Astrocyte (in vitro differentiated cells and primary cell): ENCODE results near the gene CCDC120. TPM values are rescaled to one million over a fixed set of nuclear protein-coding genes. Genes with fewer than 3 reads are reported as not detected.

Experiments used
- DNase-seq: peaks from one replicate; pipeline ENCODE4 v3.0.0-alpha.2; 2010; ENCODE audit warnings: low read depth
- FAIRE-seq: peaks from 2 replicates; lab custom pipeline; 2011; peaks lifted over from hg19 to GRCh38; lab: Jason Lieb, UNC
- H2AFZ ChIP-seq: 2 replicates; pipeline ENCODE4 v1.6.0; 2012; ENCODE audit warnings: low read depth, low read length, inconsistent platforms
- H3K27ac ChIP-seq: 2 replicates; pipeline ENCODE4 v1.5.1; 2011; ENCODE audit warnings: low read depth, low read length, inconsistent platforms
- H3K27me3 ChIP-seq: 2 replicates; pipeline ENCODE4 v1.6.0; 2011; ENCODE audit warnings: low read length, inconsistent platforms; ENCODE audit not compliant: insufficient read depth
- H3K36me3 ChIP-seq: 2 replicates; pipeline ENCODE4 v1.5.1; 2011; ENCODE audit warnings: low read length, inconsistent platforms; ENCODE audit not compliant: insufficient read depth
- H3K4me1 ChIP-seq: 2 replicates; pipeline ENCODE4 v1.5.1; 2011; ENCODE audit warnings: low read length, inconsistent platforms; ENCODE audit not compliant: insufficient read depth
- H3K4me2 ChIP-seq: 2 replicates; pipeline ENCODE4 v1.6.0; 2012; ENCODE audit warnings: low read length, inconsistent platforms
- H3K4me3 ChIP-seq: 2 replicates; pipeline ENCODE4 v1.5.1; 2011; ENCODE audit warnings: low read depth, mild to moderate bottlenecking, low read length, inconsistent platforms; ENCODE audit not compliant: insufficient read depth
- H3K79me2 ChIP-seq: 2 replicates; pipeline ENCODE4 v1.6.0; 2012; ENCODE audit warnings: mild to moderate bottlenecking, low read length, inconsistent platforms; ENCODE audit not compliant: insufficient read depth
- H3K9ac ChIP-seq: 2 replicates; pipeline ENCODE4 v1.6.0; 2012; ENCODE audit warnings: mild to moderate bottlenecking, low read length, inconsistent platforms
- H3K9me3 ChIP-seq: 2 replicates; pipeline ENCODE4 v1.5.1; 2012; ENCODE audit warnings: low read depth, mild to moderate bottlenecking, low read length, inconsistent platforms; ENCODE audit not compliant: insufficient read depth
- H4K20me1 ChIP-seq: 2 replicates; pipeline ENCODE4 v1.6.0; 2012; ENCODE audit warnings: low read length, inconsistent platforms; ENCODE audit not compliant: insufficient read depth
- H3K27ac Mint-ChIP-seq: one replicate; pipeline ENCODE4 v1.8.0; 2021; ENCODE audit warnings: mild to moderate bottlenecking, mixed read lengths; ENCODE audit not compliant: unreplicated experiment
- H3K27me3 Mint-ChIP-seq: one replicate; pipeline ENCODE4 v1.8.0; 2021; ENCODE audit warnings: low read depth, mixed read lengths; ENCODE audit not compliant: unreplicated experiment
- H3K36me3 Mint-ChIP-seq: one replicate; pipeline ENCODE4 v1.8.0; 2021; ENCODE audit warnings: low read depth, mixed read lengths; ENCODE audit not compliant: unreplicated experiment
- H3K4me1 Mint-ChIP-seq: one replicate; pipeline ENCODE4 v1.8.0; 2021; ENCODE audit warnings: low read depth, mixed read lengths; ENCODE audit not compliant: unreplicated experiment
- H3K4me3 Mint-ChIP-seq: one replicate; pipeline ENCODE4 v1.8.0; 2021; ENCODE audit warnings: mild to moderate bottlenecking, moderate library complexity, mixed read lengths; ENCODE audit not compliant: unreplicated experiment
- H3K9me3 Mint-ChIP-seq: one replicate; pipeline ENCODE4 v1.8.0; 2021; ENCODE audit warnings: mild to moderate bottlenecking, mixed read lengths; ENCODE audit not compliant: unreplicated experiment
- CTCF ChIP-seq: IDR thresholded peaks from 2 replicates; pipeline ENCODE4 v1.5.1; 2011; ENCODE audit warnings: low read depth, mild to moderate bottlenecking, inconsistent platforms, low read length, moderate library complexity; ENCODE audit not compliant: insufficient read depth
- EZH2 ChIP-seq: IDR thresholded peaks from 2 replicates; pipeline ENCODE4 v1.6.1; 2012; ENCODE audit warnings: mild to moderate bottlenecking, low read length, inconsistent platforms; ENCODE audit not compliant: insufficient read depth
- total RNA-seq: library from RNA; stranded (reverse); gene quantifications from 2 replicates; pipeline ENCODE4 v1.2.1, GENCODE V29; 2021

Gene CCDC120
- total RNA-seq, 1 donor from 2014 or later = 8.2 TPM

GRCh38 chrX:49043220-49043986 lies 15.4 kb upstream of the CCDC120 start, which contains the start of gene TFE3:
TSS of gene TFE3 (minus strand) at chrX:49043357. CDS start at chrX:49043226, 131 bp downstream.
- Histone ChIP-seq H3K4me1 (peaks cover 16% of the 10 kb centered on the region), H3K9me3 (no peaks in the 10 kb centered on the region), H3K4me2 (peak within 1 kb of the TSS; percentile 90), H3K79me2 (peaks cover 40% of the 10 kb centered on the region), H3K27ac (peak within 1 kb of the TSS; percentile 88), H2AFZ (peak within 1 kb of the TSS; percentile 84), H4K20me1 (peaks cover 13% of the 10 kb centered on the region), H3K4me3 (peak within 1 kb of the TSS; percentile 77), H3K9ac (peak within 1 kb of the TSS; percentile 91), H3K36me3 (peaks cover 4% of the 10 kb centered on the region), H3K27me3 (no peaks in the 10 kb centered on the region)
- no peaks in the 10 kb centered on the region for H3K27me3 Mint-ChIP-seq
- H3K4me1 Mint-ChIP-seq = peaks cover 11% of the 10 kb centered on the region
- no peaks in the 10 kb centered on the region for H3K9me3 Mint-ChIP-seq
- peak within 1 kb of the TSS; percentile 97 for H3K27ac Mint-ChIP-seq
- peak within 1 kb of the TSS; percentile 97 for H3K4me3 Mint-ChIP-seq
- TF ChIP-seq EZH2 = no peak
- TF ChIP-seq CTCF = peak; percentile 38
- DNase-seq = peak; percentile 95
- FAIRE-seq = peak; percentile 100
- peaks cover 4% of the 10 kb centered on the region for H3K36me3 Mint-ChIP-seq

GRCh38 chrX:49043987-49044281 lies 14.9 kb upstream of the CCDC120 start:
- H3K9me3 ChIP-seq = no peaks in the 10 kb centered on the region
- H3K9ac ChIP-seq = peak overlapping the region; percentile 55
- Mint-ChIP-seq H3K27ac (peak overlapping the region; percentile 87), H3K36me3 (peaks cover 4% of the 10 kb centered on the region), H3K4me1 (peaks cover 6% of the 10 kb centered on the region), H3K4me3 (peak overlapping the region; percentile 78), H3K27me3 (no peaks in the 10 kb centered on the region), H3K9me3 (no peaks in the 10 kb centered on the region)
- peak overlapping the region; percentile 83 for H3K4me2 ChIP-seq
- H3K4me1 ChIP-seq = peaks cover 14% of the 10 kb centered on the region
- no peak overlapping the region for H3K4me3 ChIP-seq
- DNase-seq (no peak), FAIRE-seq (no peak)
- TF ChIP-seq CTCF = no peak
- no peak for TF ChIP-seq EZH2
- H3K36me3 ChIP-seq = no peaks in the 10 kb centered on the region
- peaks cover 8% of the 10 kb centered on the region for H4K20me1 ChIP-seq
- peaks cover 35% of the 10 kb centered on the region for H3K79me2 ChIP-seq
- H3K27me3 ChIP-seq = no peaks in the 10 kb centered on the region
- peak overlapping the region; percentile 84 for H2AFZ ChIP-seq
- H3K27ac ChIP-seq = peak overlapping the region; percentile 12
